ENCODE measurements around the gene INSR. TPM values are rescaled to one million over a fixed set of nuclear protein-coding genes. Genes with fewer than 3 reads are reported as not detected.
A peak's percentile ranks its signal among the peaks of the same experiment; 100 is the strongest.

The INSR gene
- total RNA-seq, 1 experiment from 2014 or later: 13.7 TPM

DNA sequence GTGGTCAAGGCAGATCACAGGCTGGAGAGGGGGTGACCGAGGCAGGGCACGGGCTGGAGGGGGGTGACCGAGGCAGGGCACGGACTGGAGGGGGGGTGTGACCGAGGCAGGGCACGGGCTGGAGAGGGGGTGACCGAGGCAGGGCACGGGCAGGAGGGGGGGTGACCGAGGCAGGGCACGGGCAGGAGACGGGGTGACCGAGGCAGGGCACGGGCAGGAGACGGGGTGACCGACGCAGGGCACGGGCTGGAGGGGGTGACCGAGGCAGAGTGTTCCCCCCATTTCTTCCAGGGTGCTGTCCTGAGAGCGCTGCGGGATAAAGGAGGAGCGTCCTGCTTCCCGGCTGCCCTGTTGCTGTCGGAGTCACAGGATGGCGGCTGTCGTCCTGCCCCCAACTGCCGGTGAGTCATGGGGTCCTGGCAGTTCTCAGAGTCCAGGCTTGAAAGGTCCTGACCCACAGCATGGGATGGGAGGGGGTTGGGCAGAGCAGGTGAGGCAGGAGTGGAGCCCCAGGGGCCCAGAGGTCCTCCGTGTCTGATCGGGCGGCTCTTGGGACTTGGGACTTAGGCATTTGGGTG is 219.4 kb downstream of the INSR start:
- Histone ChIP-seq H3F3A (ENCODE audit: low read length, unreplicated experiment) (no peaks in the 10 kb centered on the region), H3K9me3 (ENCODE audit: low read length) (peaks cover 17% of the 10 kb centered on the region), H4K20me1 (ENCODE audit: low read length) (no peaks in the 10 kb centered on the region), H3K9me2 (replicated peaks; ENCODE audit: low read length) (no peaks in the 10 kb centered on the region), H3K27me3 (ENCODE audit: low read length) (no peaks in the 10 kb centered on the region), H3K4me1 (ENCODE audit: insufficient read depth, low read length) (peaks cover 6% of the 10 kb centered on the region; the same call in 1 of the 2 replicates), H3K36me3 (ENCODE audit: low read depth, low read length) (peaks cover 77% of the 10 kb centered on the region), H3K79me2 (ENCODE audit: low read length) (peaks cover 16% of the 10 kb centered on the region), H3K27ac (ENCODE audit: low read length) (no peak overlapping the region), H3K4me2 (ENCODE audit: low read length) (no peak overlapping the region), H3K9ac (ENCODE audit: low read length) (no peak overlapping the region), H3K4me3 (ENCODE audit: low read length) (no peak overlapping the region), H2AFZ (ENCODE audit: low read length) (no peak overlapping the region)
- ChIA-PET POLR2A (ENCODE audit: unreplicated experiment) (no interaction called here), CTCF (interaction anchor here (0.6 kb wide), 1 partner anchor 40 kb away, joined by 19 read pairs; no protein-coding TSS in a partner anchor)
- BruUV-seq (replicated peaks): no TSS peak
- ATAC-seq (no peak), DNase-seq (no peak)
- intact Hi-C loops (cut with micrococcal nuclease): no loop called here
- TF ChIP-seq CTCF (conservative IDR thresholded peaks at IDR 0.05; ENCODE audit: low read depth, low read length): no peak
- TF ChIP-seq EZH2 (IDR thresholded peaks at IDR 0.05; ENCODE audit: low read length, unreplicated experiment): no peak
- no peak for TF ChIP-seq EZH2phosphoT487 (IDR thresholded peaks at IDR 0.05; ENCODE audit: borderline replicate concordance, low read length)

DNA sequence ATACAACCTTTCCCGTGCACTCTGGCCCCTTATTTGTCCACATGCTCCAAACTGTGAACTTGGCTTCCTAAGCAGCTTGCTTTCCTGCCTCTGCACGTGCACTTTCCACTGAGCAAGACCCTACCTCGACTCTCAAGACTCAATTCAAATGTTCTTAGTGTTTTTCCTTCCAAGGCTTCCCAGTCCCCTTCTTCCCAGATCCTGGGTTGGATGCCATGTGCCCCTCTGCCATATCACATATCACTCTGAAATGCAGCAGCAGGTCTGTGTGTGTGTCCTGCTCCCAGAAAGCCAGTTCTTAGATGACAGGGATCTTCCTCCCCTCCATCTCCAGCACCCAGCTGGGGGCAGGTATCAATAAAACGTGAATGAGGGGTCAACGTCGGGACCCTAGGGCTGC is 221.7 kb downstream of the INSR start:
- H3K4me3 ChIP-seq (ENCODE audit: low read length): no peak overlapping the region
- ATAC-seq (no peak), DNase-seq (no peak)
- H3K9ac ChIP-seq (ENCODE audit: low read length): no peak overlapping the region
- peaks cover 55% of the 10 kb centered on the region for H3K36me3 ChIP-seq (ENCODE audit: low read depth, low read length)
- intact Hi-C loops (cut with micrococcal nuclease): no loop called here
- peaks cover 18% of the 10 kb centered on the region for H3K79me2 ChIP-seq (ENCODE audit: low read length)
- no peaks in the 10 kb centered on the region for H3K27me3 ChIP-seq (ENCODE audit: low read length)
- H4K20me1 ChIP-seq (ENCODE audit: low read length): no peaks in the 10 kb centered on the region
- peaks cover 4% of the 10 kb centered on the region for H3K9me3 ChIP-seq (ENCODE audit: low read length)
- no peak for TF ChIP-seq CTCF (conservative IDR thresholded peaks at IDR 0.05; ENCODE audit: low read depth, low read length)
- TF ChIP-seq EZH2phosphoT487 (IDR thresholded peaks at IDR 0.05; ENCODE audit: borderline replicate concordance, low read length): no peak
- TF ChIP-seq EZH2 (IDR thresholded peaks at IDR 0.05; ENCODE audit: low read length, unreplicated experiment): no peak
- H3K4me1 ChIP-seq (ENCODE audit: insufficient read depth, low read length): peaks cover 6% of the 10 kb centered on the region; the same call in 1 of the 2 replicates
- ChIA-PET CTCF (no interaction called here), POLR2A (ENCODE audit: unreplicated experiment) (no interaction called here)
- H3K9me2 ChIP-seq (replicated peaks; ENCODE audit: low read length): no peaks in the 10 kb centered on the region
- no peak overlapping the region for H3K27ac ChIP-seq (ENCODE audit: low read length)
- no peaks in the 10 kb centered on the region for H3F3A ChIP-seq (ENCODE audit: low read length, unreplicated experiment)
- no peak overlapping the region for H3K4me2 ChIP-seq (ENCODE audit: low read length)
- no TSS peak for BruUV-seq (replicated peaks)
- H2AFZ ChIP-seq (ENCODE audit: low read length): no peak overlapping the region

- CTCF ChIA-PET: no interaction called here
- TF ChIP-seq EZH2 (IDR thresholded peaks at IDR 0.05; ENCODE audit: low read length, unreplicated experiment) (no peak), EZH2phosphoT487 (IDR thresholded peaks at IDR 0.05; ENCODE audit: borderline replicate concordance, low read length) (no peak), CTCF (conservative IDR thresholded peaks at IDR 0.05; ENCODE audit: low read depth, low read length) (no peak)
- no peaks in the 10 kb centered on the region for H3K9me3 ChIP-seq (ENCODE audit: low read length)
- peaks cover 28% of the 10 kb centered on the region for H3K36me3 ChIP-seq (ENCODE audit: low read depth, low read length)
- H2AFZ ChIP-seq (ENCODE audit: low read length): peak overlapping the region; percentile 85
- H3K27ac ChIP-seq (ENCODE audit: low read length): peak overlapping the region; percentile 52; the same call in 1 of the 2 replicates
- no peak for DNase-seq
- no peaks in the 10 kb centered on the region for H3K9me2 ChIP-seq (replicated peaks; ENCODE audit: low read length)
- BruUV-seq (replicated peaks): TSS peak; percentile 60
- peak overlapping the region; percentile 85 for H3K9ac ChIP-seq (ENCODE audit: low read length)
- no peaks in the 10 kb centered on the region for H3F3A ChIP-seq (ENCODE audit: low read length, unreplicated experiment)
- peak overlapping the region; percentile 96 for H3K4me3 ChIP-seq (ENCODE audit: low read length)
- H3K4me1 ChIP-seq (ENCODE audit: insufficient read depth, low read length): peaks cover 6% of the 10 kb centered on the region; the same call in 1 of the 2 replicates
- H3K79me2 ChIP-seq (ENCODE audit: low read length): peaks cover 18% of the 10 kb centered on the region
- peak; percentile 7 for ATAC-seq
- intact Hi-C loops (cut with micrococcal nuclease): no loop called here
- POLR2A ChIA-PET (ENCODE audit: unreplicated experiment): interaction anchor here (0.6 to 1.2 kb wide), 3 partner anchors 29 to 175 kb away, joined by 11 to 28 read pairs (median 16); no protein-coding TSS in a partner anchor
- H3K27me3 ChIP-seq (ENCODE audit: low read length): no peaks in the 10 kb centered on the region
- H4K20me1 ChIP-seq (ENCODE audit: low read length): no peaks in the 10 kb centered on the region
- H3K4me2 ChIP-seq (ENCODE audit: low read length): peak overlapping the region; percentile 95
Measured at GRCh38 chr19:7069904-7070226, 224.3 kb downstream of the INSR start.
